ENCODE measurements around the gene ZNF570. TPM values are rescaled to one million over a fixed set of nuclear protein-coding genes. Genes with fewer than 3 reads are reported as not detected.
A peak's percentile ranks its signal among the peaks of the same experiment; 100 is the strongest.

Gene ZNF570
- total RNA-seq, 4 donors from 2014 or later: 7.8 to 10.9 (median 8.9) TPM

GRCh38 chr19:37492213-37492612 is 23.1 kb downstream of the ZNF570 start:
- Histone ChIP-seq H3K27ac (replicated peaks in 1 of 4) (no peak overlapping the region), H3K4me3 (no peak overlapping the region), H3K9me3 (peaks cover 8 to 63% (median 60%) of the 10 kb centered on the region in 4 donors), H3K27me3 (no peaks in the 10 kb centered on the region), H3K36me3 (no peaks in the 10 kb centered on the region), H3K4me1 (no peaks in the 10 kb centered on the region)
- no peak for TF ChIP-seq POLR2A (IDR thresholded peaks at IDR 0.05; ENCODE audit: low read depth)
- no peak for TF ChIP-seq EP300 (IDR thresholded peaks at IDR 0.05)
- no peak for TF ChIP-seq POLR2AphosphoS5 (IDR thresholded peaks at IDR 0.05)
- no peak for TF ChIP-seq CTCF (IDR thresholded peaks at IDR 0.05)
- no peak for DNase-seq (ENCODE audit: extremely low spot score)
- WGBS: 75% methylated on average over 3 of the region's 3 CpGs
- intact Hi-C loops (cut with DNase I): no loop called here

DNA sequence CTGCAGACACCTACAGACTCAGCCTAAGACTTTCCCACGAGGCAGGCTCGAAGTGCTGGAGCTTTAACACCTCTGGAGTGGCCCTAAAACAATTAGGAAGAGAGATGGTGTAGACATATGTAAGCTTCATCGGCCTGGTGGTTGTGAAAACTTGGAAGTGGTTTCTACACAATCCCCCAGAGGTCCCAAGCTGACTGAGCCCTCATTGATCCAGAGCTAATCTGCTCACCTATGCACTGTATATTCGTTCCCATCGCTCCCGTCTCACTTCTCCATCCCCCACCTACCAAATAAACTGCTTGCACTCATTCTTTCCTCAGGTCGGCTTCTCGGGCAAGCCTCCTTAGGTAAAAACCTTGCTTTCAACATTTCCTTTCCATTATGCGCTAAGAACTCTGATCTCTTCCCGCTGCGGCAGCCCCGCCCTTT is 36.8 kb downstream of the ZNF570 start:
- peaks cover 12 to 24% (median 17%) of the 10 kb centered on the region in 4 donors for H3K4me1 ChIP-seq
- peak; percentile 94 for DNase-seq (ENCODE audit: extremely low spot score)
- intact Hi-C loops (cut with DNase I): loop anchor here (5.0 to 10.0 kb wide), 2 partner anchors 34 to 171 kb away; a partner anchor contains a TSS
- H3K27ac ChIP-seq (replicated peaks in 1 of 4): peak overlapping the region; percentile 90 to 97 (median 93)
- H3K27me3 ChIP-seq: no peaks in the 10 kb centered on the region
- TF ChIP-seq POLR2A (IDR thresholded peaks at IDR 0.05; ENCODE audit: low read depth) (no peak), CTCF (IDR thresholded peaks at IDR 0.05) (no peak), POLR2AphosphoS5 (IDR thresholded peaks at IDR 0.05) (no peak), EP300 (IDR thresholded peaks at IDR 0.05) (no peak)
- no peaks in the 10 kb centered on the region for H3K9me3 ChIP-seq
- peaks cover 3 to 19% (median 4%) of the 10 kb centered on the region in 4 donors for H3K36me3 ChIP-seq
- 8% methylated on average over 12 of the region's 12 CpGs for WGBS
- H3K4me3 ChIP-seq: peak overlapping the region; percentile 71 to 81 (median 78)

DNA sequence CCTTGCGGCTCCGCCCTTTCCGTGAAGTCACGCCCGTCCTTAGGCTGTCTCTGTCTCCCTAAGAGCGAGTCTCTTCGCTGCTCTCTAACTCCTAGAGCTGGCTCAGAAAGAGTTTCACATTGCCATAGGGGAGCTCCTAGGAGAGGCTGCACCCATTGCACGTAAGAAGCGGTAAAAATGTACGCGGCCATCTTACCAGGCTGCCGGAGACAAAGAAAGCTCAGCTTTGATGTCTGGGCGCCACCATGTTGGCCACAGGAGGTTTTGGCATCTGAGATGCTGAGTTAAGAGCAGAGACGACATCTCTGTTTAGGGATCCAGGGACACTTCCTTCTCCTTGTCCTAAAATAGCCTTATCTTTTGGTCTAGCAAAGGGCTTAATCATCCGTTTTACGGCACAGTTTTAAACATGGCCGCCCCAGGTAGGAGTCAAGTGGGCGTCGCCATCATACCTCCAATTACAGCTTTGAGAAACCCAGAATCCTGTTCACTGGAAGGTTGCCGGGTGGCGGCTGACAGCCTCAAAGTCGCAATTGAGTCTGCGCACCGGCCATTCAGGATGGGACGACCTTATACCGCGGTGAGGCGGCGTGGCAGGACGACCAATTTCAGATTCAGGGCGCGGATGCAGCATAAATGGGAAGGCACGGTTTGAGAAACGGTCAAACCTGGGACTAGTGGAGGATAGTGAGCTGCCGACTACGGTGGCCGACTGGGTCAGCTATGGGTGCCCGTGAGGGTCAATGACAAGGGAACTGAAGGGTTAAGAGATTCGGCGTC is 37.4 kb downstream of the ZNF570 start, which contains the start of gene ZNF793:
TSS of gene ZNF793 (plus strand) at position 553 of the 780 bp plus-strand sequence. CDS start 16,501 bp downstream, outside the sequence.
- Histone ChIP-seq H3K27ac (replicated peaks in 1 of 4) (peak within 1 kb of the TSS; percentile 90 to 97 (median 93)), H3K9me3 (peaks cover 0 to under 1% (median 0%) of the 10 kb centered on the region in 4 donors), H3K36me3 (peaks cover 8 to 25% (median 10%) of the 10 kb centered on the region in 4 donors), H3K27me3 (no peaks in the 10 kb centered on the region), H3K4me1 (peaks cover 12 to 24% (median 17%) of the 10 kb centered on the region in 4 donors), H3K4me3 (peak within 1 kb of the TSS; percentile 71 to 81 (median 78))
- intact Hi-C loops (cut with DNase I): loop anchor here (5.0 to 10.0 kb wide), 2 partner anchors 34 to 172 kb away; a partner anchor contains a TSS
- DNase-seq (ENCODE audit: extremely low spot score): peak; percentile 93
- WGBS: 0% methylated on average over 40 of the region's 40 CpGs
- no peak for TF ChIP-seq EP300 (IDR thresholded peaks at IDR 0.05)
- peak; percentile 70 to 82 for TF ChIP-seq POLR2AphosphoS5 (IDR thresholded peaks at IDR 0.05)

DNA sequence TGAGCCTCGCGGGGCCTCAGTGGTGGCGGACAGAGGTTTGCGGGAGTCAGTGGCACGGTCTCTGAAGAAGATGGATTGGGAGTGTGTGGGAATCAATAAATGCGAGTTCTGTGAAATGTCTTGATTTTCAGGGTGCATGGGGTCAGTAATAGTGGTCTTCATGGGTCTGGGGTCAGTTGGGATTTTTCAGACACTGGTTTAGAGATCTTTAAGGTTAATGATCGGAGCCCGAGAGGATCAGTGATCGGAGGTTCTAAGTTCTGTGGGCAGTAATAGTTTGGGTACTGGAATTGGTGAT is 38.0 kb downstream of the ZNF570 start:
- Histone ChIP-seq H3K9me3 (peaks cover 0 to 3% (median 0%) of the 10 kb centered on the region in 4 donors), H3K4me3 (peak overlapping the region; percentile 71 to 81 (median 78)), H3K4me1 (peaks cover 12 to 24% (median 17%) of the 10 kb centered on the region in 4 donors), H3K27me3 (no peaks in the 10 kb centered on the region), H3K36me3 (peaks cover 8 to 30% (median 16%) of the 10 kb centered on the region in 4 donors), H3K27ac (replicated peaks in 1 of 4) (peak overlapping the region; percentile 90 to 97 (median 93))
- no peak for DNase-seq (ENCODE audit: extremely low spot score)
- 3% methylated on average over 9 of the region's 9 CpGs for WGBS
- TF ChIP-seq CTCF (IDR thresholded peaks at IDR 0.05): no peak
- TF ChIP-seq POLR2A (IDR thresholded peaks at IDR 0.05; ENCODE audit: low read depth): no peak
- TF ChIP-seq EP300 (IDR thresholded peaks at IDR 0.05): no peak
- no peak for TF ChIP-seq POLR2AphosphoS5 (IDR thresholded peaks at IDR 0.05)
- intact Hi-C loops (cut with DNase I): loop anchor here (5.0 to 10.0 kb wide), 2 partner anchors 35 to 172 kb away; a partner anchor contains a TSS

DNA sequence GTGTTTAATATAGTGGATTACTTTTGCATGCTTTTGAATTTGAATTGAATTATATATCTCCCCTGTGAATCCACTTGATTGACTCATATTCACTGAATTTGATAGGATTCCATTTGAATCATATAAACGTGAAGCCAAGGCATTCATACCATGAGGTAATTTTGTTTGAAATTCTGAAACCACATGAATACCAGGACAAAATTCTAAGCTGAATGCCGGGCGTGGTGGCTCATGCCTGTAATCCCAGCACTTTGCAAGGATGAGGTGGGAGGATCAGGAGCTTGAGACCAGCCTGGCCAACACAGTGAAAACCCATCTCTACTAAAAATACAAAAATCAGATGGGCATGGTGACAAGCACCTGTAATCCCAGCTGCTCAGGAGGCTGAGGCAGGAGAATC is 42.0 kb downstream of the ZNF570 start:
- intact Hi-C loops (cut with DNase I): no loop called here
- no peaks in the 10 kb centered on the region for H3K27me3 ChIP-seq
- no peak overlapping the region for H3K27ac ChIP-seq (replicated peaks in 1 of 4)
- peaks cover 13 to 62% (median 42%) of the 10 kb centered on the region in 4 donors for H3K36me3 ChIP-seq
- WGBS: 96% methylated on average over 3 of the region's 3 CpGs
- H3K9me3 ChIP-seq: peaks cover 0 to 4% (median 2%) of the 10 kb centered on the region in 4 donors
- H3K4me1 ChIP-seq: peaks cover 3 to 13% (median 10%) of the 10 kb centered on the region in 4 donors
- no peak for TF ChIP-seq POLR2AphosphoS5 (IDR thresholded peaks at IDR 0.05)
- no peak for TF ChIP-seq CTCF (IDR thresholded peaks at IDR 0.05)
- TF ChIP-seq EP300 (IDR thresholded peaks at IDR 0.05): no peak
- TF ChIP-seq POLR2A (IDR thresholded peaks at IDR 0.05; ENCODE audit: low read depth): no peak
- no peak for DNase-seq (ENCODE audit: extremely low spot score)
- H3K4me3 ChIP-seq: no peak overlapping the region

Measured in esophagus muscularis mucosa (tissue), 4 donors.